Measurements from ENCODE around the gene DEGS1. TPM values are rescaled to one million over a fixed set of nuclear protein-coding genes. Genes with fewer than 3 reads are reported as not detected.

The DEGS1 gene
- total and polyA plus RNA-seq, 10 of the 15 experiments (the other 5 are each of a cell fraction or from before 2014, with no cell fraction given), result 16.5 to 133 (median 46.0) TPM

- no TSS peak for BruUV-seq (replicated peaks)
- H3K27me3 ChIP-seq (replicated peaks in 1 of 2; ENCODE audit: control insufficient read depth in 2 of 2, insufficient read depth in 2 of 2, low read length in 1 of 2), result no peaks in the 10 kb centered on the region
- no peaks in the 10 kb centered on the region for H4K20me1 ChIP-seq (ENCODE audit: control insufficient read depth, insufficient read depth)
- no peak overlapping the region for H3K4me3 ChIP-seq
- ATAC-seq, result no peak
- FAIRE-seq, result no peak
- SMC1A ChIA-PET (ENCODE audit: uncharacterized antibody, unreplicated experiment), result no interaction called here
- H3K9ac ChIP-seq (ENCODE audit: control insufficient read depth, insufficient read depth, low read length), result no peak overlapping the region
- WGBS (ENCODE audit: insufficient coverage, insufficient replicate concordance, low lambda C conversion rate, missing lambda C conversion rate), result 94% methylated on average over 3 of the region's 3 CpGs
- no peak for DNase-seq (ENCODE audit: low read depth, low spot score)
- H3K4me1 ChIP-seq (ENCODE audit: control insufficient read depth, insufficient read depth, low read length), result no peaks in the 10 kb centered on the region
- no peak for TF ChIP-seq SREBF2 (IDR thresholded peaks at IDR 0.05; ENCODE audit: low read length)
- TF ChIP-seq POU2F2 (IDR thresholded peaks at IDR 0.05; ENCODE audit: borderline replicate concordance, low read depth, low read length), result no peak
- no peak for TF ChIP-seq DPF2 (IDR thresholded peaks at IDR 0.05)
- no peak for TF ChIP-seq CHD1 (IDR thresholded peaks at IDR 0.05; ENCODE audit: low read depth, low read length)
- no peak for TF ChIP-seq ZNF687 (IDR thresholded peaks at IDR 0.05)
- TF ChIP-seq HSF1 (IDR thresholded peaks at IDR 0.05; ENCODE audit: low read depth, low read length), result no peak
- TF ChIP-seq GATAD2B (conservative IDR thresholded peaks at IDR 0.05; ENCODE audit: low read depth), result no peak
- no peak for TF ChIP-seq RCOR1 (conservative IDR thresholded peaks at IDR 0.05; ENCODE audit: low read depth, low read length)
- no peak overlapping the region for H3K27ac ChIP-seq (ENCODE audit: control insufficient read depth, insufficient read depth)
- POLR2A ChIA-PET, result no interaction called here
- no peak overlapping the region for H3K4me2 ChIP-seq (ENCODE audit: control insufficient read depth, insufficient read depth)
- RAD21 ChIA-PET (ENCODE audit: unreplicated experiment), result no interaction called here
- no peak overlapping the region for H2AFZ ChIP-seq (ENCODE audit: control insufficient read depth, low read depth, low read length)
- peaks cover 0 to 16% of the 10 kb centered on the region in 2 experiments for H3K36me3 ChIP-seq (ENCODE audit: control insufficient read depth in 2 of 2, insufficient read depth in 2 of 2, low read length in 1 of 2)
- H3K79me2 ChIP-seq (ENCODE audit: control insufficient read depth, insufficient read depth, low read length), result no peaks in the 10 kb centered on the region
- H3K9me3 ChIP-seq (replicated peaks; ENCODE audit: control insufficient read depth, insufficient read depth, low read length), result no peaks in the 10 kb centered on the region
- intact Hi-C loops (cut with micrococcal nuclease; ENCODE audit: unreplicated experiment) (no loop called here), in situ Hi-C loops (cut with MboI) (no loop called here)
- CTCF ChIA-PET, result interaction anchor here (0.5 kb wide), 1 partner anchor 72 kb away, joined by 3 read pairs; no protein-coding TSS in a partner anchor
Observed at GRCh38 chr1:224141693-224142092, 41.3 kb upstream of the DEGS1 start.
